Astrocyte (in vitro differentiated cells and primary cell): ENCODE results near the gene CCDC57.

Experiments used
- EZH2 ChIP-seq: IDR thresholded peaks from 2 replicates; pipeline ENCODE4 v1.6.1; 2012; ENCODE audit warnings: mild to moderate bottlenecking, low read length, inconsistent platforms; ENCODE audit not compliant: insufficient read depth
- TF ChIP-seq, protein P1 (sequence below): IDR thresholded peaks from 2 replicates; pipeline ENCODE4 v1.5.1; 2011; ENCODE audit warnings: low read depth, mild to moderate bottlenecking, inconsistent platforms, low read length, moderate library complexity; ENCODE audit not compliant: insufficient read depth

DNA sequence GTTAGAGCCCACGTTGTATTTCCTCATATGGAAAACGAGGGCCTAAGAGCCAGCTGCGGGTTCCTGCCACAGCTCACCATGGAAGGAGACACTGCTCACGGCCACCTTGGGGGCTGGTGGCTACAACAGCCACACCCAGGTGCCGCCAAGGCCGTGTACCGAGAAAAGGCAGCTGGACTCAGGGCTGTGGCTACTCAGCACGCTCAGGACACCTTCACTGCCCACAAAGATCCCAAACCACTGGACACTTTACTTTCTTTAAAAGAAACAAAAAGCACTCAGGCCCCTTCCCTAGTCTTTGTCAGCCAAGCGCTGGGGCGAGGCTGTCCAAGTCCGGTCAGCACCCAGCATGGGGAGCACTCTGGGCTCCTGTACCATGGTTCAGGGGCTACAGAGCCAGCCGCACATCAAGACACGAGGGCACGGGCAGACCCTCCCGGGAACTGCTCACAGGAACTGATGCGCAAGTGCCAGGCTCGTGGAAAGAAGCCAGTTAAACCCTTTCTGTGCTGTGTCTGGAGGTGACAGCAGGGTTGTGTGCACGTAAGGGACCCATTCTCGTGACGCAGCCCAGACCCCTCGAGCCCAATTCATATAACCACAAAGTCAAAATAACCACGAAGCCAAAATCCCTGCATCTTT, 34.7 kb upstream of the CCDC57 start:
- TF ChIP-seq, protein P1, sequence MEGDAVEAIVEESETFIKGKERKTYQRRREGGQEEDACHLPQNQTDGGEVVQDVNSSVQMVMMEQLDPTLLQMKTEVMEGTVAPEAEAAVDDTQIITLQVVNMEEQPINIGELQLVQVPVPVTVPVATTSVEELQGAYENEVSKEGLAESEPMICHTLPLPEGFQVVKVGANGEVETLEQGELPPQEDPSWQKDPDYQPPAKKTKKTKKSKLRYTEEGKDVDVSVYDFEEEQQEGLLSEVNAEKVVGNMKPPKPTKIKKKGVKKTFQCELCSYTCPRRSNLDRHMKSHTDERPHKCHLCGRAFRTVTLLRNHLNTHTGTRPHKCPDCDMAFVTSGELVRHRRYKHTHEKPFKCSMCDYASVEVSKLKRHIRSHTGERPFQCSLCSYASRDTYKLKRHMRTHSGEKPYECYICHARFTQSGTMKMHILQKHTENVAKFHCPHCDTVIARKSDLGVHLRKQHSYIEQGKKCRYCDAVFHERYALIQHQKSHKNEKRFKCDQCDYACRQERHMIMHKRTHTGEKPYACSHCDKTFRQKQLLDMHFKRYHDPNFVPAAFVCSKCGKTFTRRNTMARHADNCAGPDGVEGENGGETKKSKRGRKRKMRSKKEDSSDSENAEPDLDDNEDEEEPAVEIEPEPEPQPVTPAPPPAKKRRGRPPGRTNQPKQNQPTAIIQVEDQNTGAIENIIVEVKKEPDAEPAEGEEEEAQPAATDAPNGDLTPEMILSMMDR: no peak
- no peak for TF ChIP-seq EZH2
